NCI-H1694 (cell line): ENCODE measurements around the gene BNIP5.

Experiments
- DNase-seq: peaks from one replicate; lab custom pipeline; 2025; lab: John Stamatoyannopoulos, UW

BNIP5 gene

GRCh38 chr6:36267731-36268477, 68.8 kb downstream of the BNIP5 start:
- DNase-seq, result no peak

GRCh38 chr6:36266913-36267644, 69.6 kb downstream of the BNIP5 start:
- DNase-seq, result no peak
